ENCODE measurements around the gene TBC1D21. TPM values are rescaled to one million over a fixed set of nuclear protein-coding genes. Genes with fewer than 3 reads are reported as not detected.

TBC1D21 gene
- total and polyA plus RNA-seq, 2 of the 8 experiments (the other 6 are each of a cell fraction or from before 2014, with no cell fraction given) = not detected

DNA sequence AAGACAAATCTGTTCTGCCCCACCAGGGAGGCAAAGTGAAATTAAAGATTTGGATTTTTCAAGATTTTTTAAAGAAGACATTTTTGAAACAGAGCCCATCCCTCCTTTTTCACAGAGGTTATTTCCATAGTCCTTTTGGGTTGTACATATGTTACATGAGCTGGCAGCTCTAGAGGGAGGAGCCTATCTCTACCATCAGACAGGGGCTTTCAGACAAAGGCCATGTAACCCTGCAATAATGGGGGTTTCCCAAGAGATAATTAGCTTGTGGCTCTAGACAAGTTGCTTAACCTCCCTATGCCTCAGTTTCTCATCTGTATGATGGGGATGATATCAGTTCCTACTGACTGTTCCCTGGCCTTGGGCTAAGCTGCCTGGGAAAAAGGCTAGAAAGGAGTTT, 8.0 kb upstream of the TBC1D21 start:
- H3K4ac ChIP-seq (replicated peaks; ENCODE audit: insufficient read length, low read depth, low read length) = no peak overlapping the region
- H3K9me3 ChIP-seq (ENCODE audit: insufficient read depth in 2 of 2, low read depth in 1 of 2, low read length in 1 of 2) = 0 out of 4 replicates have a peak, but pooled peaks cover 0 to 3% of the 10 kb centered on the region in 2 experiments
- TF ChIP-seq NANOG (IDR thresholded peaks at IDR 0.05; ENCODE audit: insufficient read depth, low read depth, low read length, poor library complexity, severe bottlenecking) = no peak
- no peak for TF ChIP-seq TBP (IDR thresholded peaks at IDR 0.05; ENCODE audit: low read depth, low read length)
- TF ChIP-seq SP4 (IDR thresholded peaks at IDR 0.05; ENCODE audit: low read length) = no peak
- TF ChIP-seq KDM5A (IDR thresholded peaks at IDR 0.05; ENCODE audit: low read length) = no peak
- TF ChIP-seq, protein P1, sequence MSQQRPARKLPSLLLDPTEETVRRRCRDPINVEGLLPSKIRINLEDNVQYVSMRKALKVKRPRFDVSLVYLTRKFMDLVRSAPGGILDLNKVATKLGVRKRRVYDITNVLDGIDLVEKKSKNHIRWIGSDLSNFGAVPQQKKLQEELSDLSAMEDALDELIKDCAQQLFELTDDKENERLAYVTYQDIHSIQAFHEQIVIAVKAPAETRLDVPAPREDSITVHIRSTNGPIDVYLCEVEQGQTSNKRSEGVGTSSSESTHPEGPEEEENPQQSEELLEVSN (IDR thresholded peaks at IDR 0.05) = no peak
- TF ChIP-seq BRCA1 (IDR thresholded peaks at IDR 0.05; ENCODE audit: low read depth, low read length) = no peak
- TF ChIP-seq MAFK (IDR thresholded peaks at IDR 0.05; ENCODE audit: low read depth, low read length) = no peak
- TF ChIP-seq, protein P2, sequence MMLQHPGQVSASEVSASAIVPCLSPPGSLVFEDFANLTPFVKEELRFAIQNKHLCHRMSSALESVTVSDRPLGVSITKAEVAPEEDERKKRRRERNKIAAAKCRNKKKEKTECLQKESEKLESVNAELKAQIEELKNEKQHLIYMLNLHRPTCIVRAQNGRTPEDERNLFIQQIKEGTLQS (IDR thresholded peaks at IDR 0.05; ENCODE audit: insufficient read depth, low read depth, low read length) = no peak
- no peak for TF ChIP-seq SRF (IDR thresholded peaks at IDR 0.05; ENCODE audit: low read depth, low read length)
- no peak for TF ChIP-seq SIN3A (conservative IDR thresholded peaks at IDR 0.05 in 1 of 2, IDR thresholded peaks at IDR 0.05 in 1 of 2; ENCODE audit: low read depth in 1 of 2, low read length in 2 of 2)
- no peak for TF ChIP-seq RNF2 (IDR thresholded peaks at IDR 0.05; ENCODE audit: borderline replicate concordance, low read depth, low read length, missing control alignments, poor library complexity, severe bottlenecking)
- TF ChIP-seq SIRT6 (IDR thresholded peaks at IDR 0.05; ENCODE audit: low read length) = no peak
- no peak for TF ChIP-seq POLR2AphosphoS5 (IDR thresholded peaks at IDR 0.05; ENCODE audit: low read depth, low read length)
- no peak for TF ChIP-seq CHD1 (IDR thresholded peaks at IDR 0.05; ENCODE audit: low read depth, low read length)
- H3K79me1 ChIP-seq (ENCODE audit: low read depth, low read length) = no peaks in the 10 kb centered on the region
- no peak overlapping the region for H2AFZ ChIP-seq (ENCODE audit: low read length)
- no peak overlapping the region for H4K8ac ChIP-seq (ENCODE audit: extremely low read depth, insufficient read depth, low read length)
- H2BK120ac ChIP-seq (replicated peaks; ENCODE audit: low read depth, low read length) = no peak overlapping the region
- H2BK20ac ChIP-seq (ENCODE audit: low read length) = peak overlapping the region; percentile 36; the same call in 1 of the 2 replicates
- H3K36me3 ChIP-seq (ENCODE audit: control insufficient read depth in 2 of 4, insufficient read depth in 4 of 4, low read length in 3 of 4) = no peaks in the 10 kb centered on the region
- H4K91ac ChIP-seq (replicated peaks; ENCODE audit: insufficient read length, low read length) = no peak overlapping the region
- no peak overlapping the region for H3K27ac ChIP-seq (ENCODE audit: low read depth, low read length)
- H2BK15ac ChIP-seq (ENCODE audit: low read length) = peak overlapping the region; percentile 50; the same call in 1 of the 2 replicates
- H3K4me3 ChIP-seq (ENCODE audit: extremely low read depth in 1 of 4, insufficient read depth in 2 of 4, low read depth in 3 of 4, low read length in 4 of 4) = no peak overlapping the region
- H3K9ac ChIP-seq (replicated peaks in 1 of 4; ENCODE audit: extremely low read depth in 1 of 4, low read depth in 3 of 4, low read length in 3 of 4) = no peak overlapping the region
- H2BK5ac ChIP-seq (ENCODE audit: low read depth, low read length) = no peak overlapping the region
- FAIRE-seq (no peak), DNase-seq (ENCODE audit: low read depth in 1 of 2, low spot score in 2 of 2) (no peak)
- no peak overlapping the region for H3K56ac ChIP-seq (replicated peaks; ENCODE audit: insufficient read length, low read depth, low read length)
- H3K18ac ChIP-seq (ENCODE audit: extremely low read depth, low read length) = no peak overlapping the region
- peaks cover 0 to 2% (median 0%) of the 10 kb centered on the region in 4 experiments; a peak in 4 of 7 replicates for H3K4me1 ChIP-seq (replicated peaks in 1 of 4; ENCODE audit: control insufficient read depth in 3 of 4, insufficient read depth in 4 of 4, low read length in 3 of 4)
- no peaks in the 10 kb centered on the region for H3K23me2 ChIP-seq (ENCODE audit: low read depth, low read length)
- H4K5ac ChIP-seq (ENCODE audit: insufficient read length, low read depth, low read length) = no peak overlapping the region
- no peaks in the 10 kb centered on the region for H3K79me2 ChIP-seq (ENCODE audit: control insufficient read depth in 1 of 2, insufficient read depth in 2 of 2, low read length in 2 of 2)
- no peak overlapping the region for H3K14ac ChIP-seq (ENCODE audit: insufficient read length)
- no peaks in the 10 kb centered on the region for H3K27me3 ChIP-seq (replicated peaks in 1 of 4; ENCODE audit: control insufficient read depth in 3 of 4, extremely low read depth in 1 of 4, insufficient read depth in 3 of 4, low read length in 3 of 4)
- no peaks in the 10 kb centered on the region for H4K20me1 ChIP-seq (replicated peaks in 1 of 2; ENCODE audit: control insufficient read depth in 1 of 2, insufficient read depth in 2 of 2, low read length in 2 of 2)
- POLR2A ChIA-PET (ENCODE audit: partially characterized antibody) = no interaction called here
- no peak overlapping the region for H3K4me2 ChIP-seq (ENCODE audit: insufficient read depth in 1 of 2, low read depth in 2 of 2, low read length in 2 of 2)
- H2AK5ac ChIP-seq (ENCODE audit: low read depth, low read length) = no peak overlapping the region
- CTCF ChIA-PET (ENCODE audit: partially characterized antibody) = interaction anchor here (0.6 to 6.5 kb wide), 20 partner anchors 7 to 161 kb away, joined by 3 to 35 read pairs (median 6); partner anchors contain the start of gene TBC1D21
- H3K23ac ChIP-seq (ENCODE audit: insufficient read length) = no peak overlapping the region
- H2BK12ac ChIP-seq (ENCODE audit: low read depth, low read length) = no peak overlapping the region; the same call in 1 of the 2 replicates

Data from H1 (cell line).